ENCODE measurements around the gene ZNF593OS. TPM values are rescaled to one million over a fixed set of nuclear protein-coding genes. Genes with fewer than 3 reads are reported as not detected.

ZNF593OS gene
- total RNA-seq, 4 donors from 2014 or later = not detected

DNA sequence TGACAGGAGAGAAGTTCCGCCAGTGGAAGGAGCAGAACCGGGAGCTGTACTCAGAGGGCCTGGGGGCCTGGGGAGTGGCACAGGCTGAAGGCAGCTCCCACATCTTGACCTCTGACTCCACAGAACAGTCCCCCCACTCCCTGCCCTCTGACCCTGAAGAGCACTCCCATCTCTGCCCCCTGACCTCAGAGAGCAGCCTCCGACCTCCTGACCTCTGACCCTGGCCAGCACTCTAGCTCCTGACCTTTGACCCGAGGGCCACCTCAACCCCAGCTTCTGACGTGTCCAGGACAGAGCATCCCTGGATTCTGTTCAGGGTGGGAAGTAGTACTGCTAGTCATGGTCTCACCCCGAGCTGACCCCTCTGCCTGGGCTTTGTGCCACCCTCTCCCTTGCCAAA lies 17.7 kb upstream of the ZNF593OS start:
- intact Hi-C loops (cut with DNase I; ENCODE audit: low total_unique reads) (no loop called here), in situ Hi-C loops (cut with MboI; ENCODE audit: low pct_ligation_motif_present in 1 of 4, low pct_unique_long_range_greater_than_20kb in 1 of 4, low sequenced_read_pairs in 3 of 4) (no loop called here)
- Histone ChIP-seq H3K4me1 (no peaks in the 10 kb centered on the region), H3K36me3 (peaks cover 0 to 3% (median 0%) of the 10 kb centered on the region in 4 donors), H3K27me3 (no peaks in the 10 kb centered on the region), H3K9me3 (no peaks in the 10 kb centered on the region), H3K27ac (no peak overlapping the region), H3K4me3 (no peak overlapping the region)
- TF ChIP-seq POLR2AphosphoS5 (IDR thresholded peaks at IDR 0.05) (no peak), EP300 (IDR thresholded peaks at IDR 0.05; ENCODE audit: low read depth) (no peak), POLR2A (IDR thresholded peaks at IDR 0.05) (no peak)
- TF ChIP-seq, protein P1, sequence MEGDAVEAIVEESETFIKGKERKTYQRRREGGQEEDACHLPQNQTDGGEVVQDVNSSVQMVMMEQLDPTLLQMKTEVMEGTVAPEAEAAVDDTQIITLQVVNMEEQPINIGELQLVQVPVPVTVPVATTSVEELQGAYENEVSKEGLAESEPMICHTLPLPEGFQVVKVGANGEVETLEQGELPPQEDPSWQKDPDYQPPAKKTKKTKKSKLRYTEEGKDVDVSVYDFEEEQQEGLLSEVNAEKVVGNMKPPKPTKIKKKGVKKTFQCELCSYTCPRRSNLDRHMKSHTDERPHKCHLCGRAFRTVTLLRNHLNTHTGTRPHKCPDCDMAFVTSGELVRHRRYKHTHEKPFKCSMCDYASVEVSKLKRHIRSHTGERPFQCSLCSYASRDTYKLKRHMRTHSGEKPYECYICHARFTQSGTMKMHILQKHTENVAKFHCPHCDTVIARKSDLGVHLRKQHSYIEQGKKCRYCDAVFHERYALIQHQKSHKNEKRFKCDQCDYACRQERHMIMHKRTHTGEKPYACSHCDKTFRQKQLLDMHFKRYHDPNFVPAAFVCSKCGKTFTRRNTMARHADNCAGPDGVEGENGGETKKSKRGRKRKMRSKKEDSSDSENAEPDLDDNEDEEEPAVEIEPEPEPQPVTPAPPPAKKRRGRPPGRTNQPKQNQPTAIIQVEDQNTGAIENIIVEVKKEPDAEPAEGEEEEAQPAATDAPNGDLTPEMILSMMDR (IDR thresholded peaks at IDR 0.05) = no peak
- DNase-seq = no peak
- 74 to 100% methylated on average over 1 to 6 of the region's 6 CpGs for WGBS, 2 donors (ENCODE audit: low coverage in 1 of 2)

DNA sequence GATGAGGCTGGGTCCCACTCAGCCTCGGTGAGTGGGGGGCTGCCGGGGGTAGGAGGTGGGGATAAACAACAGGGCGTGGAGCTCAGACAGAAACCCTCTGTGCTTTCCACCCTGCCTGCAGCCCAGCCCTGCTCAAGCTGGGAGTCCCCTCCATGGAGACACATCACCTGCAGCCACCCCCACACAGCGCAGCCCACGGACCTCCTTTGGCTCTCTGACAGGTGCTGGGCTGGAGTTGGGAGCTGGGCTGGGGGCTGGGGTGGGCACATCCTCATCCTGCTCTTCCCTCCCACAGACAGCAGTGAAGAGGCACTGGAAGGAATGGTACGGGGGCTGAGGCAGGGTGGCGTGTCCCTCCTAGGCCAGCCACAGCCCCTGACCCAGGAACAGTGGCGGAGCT lies 16.8 kb upstream of the ZNF593OS start:
- no peaks in the 10 kb centered on the region for H3K4me1 ChIP-seq
- no peak for DNase-seq
- 93% methylated on average over 8 of the region's 8 CpGs; no CpG with 5 or more reads in 1 of the 2 donors for WGBS, 2 donors (ENCODE audit: low coverage in 1 of 2)
- no peaks in the 10 kb centered on the region for H3K27me3 ChIP-seq
- TF ChIP-seq, protein P1 (IDR thresholded peaks at IDR 0.05) = no peak
- TF ChIP-seq POLR2A (IDR thresholded peaks at IDR 0.05) = no peak
- TF ChIP-seq EP300 (IDR thresholded peaks at IDR 0.05; ENCODE audit: low read depth) = no peak
- TF ChIP-seq POLR2AphosphoS5 (IDR thresholded peaks at IDR 0.05) = no peak
- in situ Hi-C loops (cut with MboI; ENCODE audit: low pct_ligation_motif_present in 1 of 4, low pct_unique_long_range_greater_than_20kb in 1 of 4, low sequenced_read_pairs in 3 of 4) (no loop called here), intact Hi-C loops (cut with DNase I; ENCODE audit: low total_unique reads) (no loop called here)
- peaks cover 0 to 4% (median 0%) of the 10 kb centered on the region in 4 donors for H3K36me3 ChIP-seq
- no peaks in the 10 kb centered on the region for H3K9me3 ChIP-seq
- no peak overlapping the region for H3K27ac ChIP-seq
- H3K4me3 ChIP-seq = no peak overlapping the region

DNA sequence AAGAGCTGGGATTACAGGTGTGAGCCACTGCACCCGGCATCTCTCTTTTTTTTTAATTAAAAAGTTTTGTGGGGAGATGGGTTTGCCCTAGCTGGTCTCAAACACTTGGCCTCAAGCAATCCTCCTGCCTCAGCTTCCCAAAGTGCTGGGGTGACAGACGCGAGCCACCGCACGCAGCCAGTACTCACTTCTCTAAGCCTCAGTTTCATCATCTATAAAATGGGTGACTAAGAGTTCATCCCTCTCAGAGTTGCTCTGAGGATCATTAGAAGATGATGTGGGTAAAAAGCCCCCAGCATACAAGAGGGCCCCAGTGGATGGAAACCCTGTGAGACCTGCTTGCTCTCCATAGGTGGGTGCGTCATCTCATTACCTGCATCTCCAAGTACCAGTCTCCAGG lies 16.2 kb upstream of the ZNF593OS start:
- in situ Hi-C loops (cut with MboI; ENCODE audit: low pct_ligation_motif_present in 1 of 4, low pct_unique_long_range_greater_than_20kb in 1 of 4, low sequenced_read_pairs in 3 of 4) (no loop called here), intact Hi-C loops (cut with DNase I; ENCODE audit: low total_unique reads) (no loop called here)
- Histone ChIP-seq H3K4me3 (no peak overlapping the region), H3K27ac (no peak overlapping the region), H3K27me3 (no peaks in the 10 kb centered on the region), H3K9me3 (no peaks in the 10 kb centered on the region), H3K4me1 (no peaks in the 10 kb centered on the region), H3K36me3 (peaks cover 0 to 4% (median 0%) of the 10 kb centered on the region in 4 donors)
- DNase-seq = no peak
- no peak for TF ChIP-seq EP300 (IDR thresholded peaks at IDR 0.05; ENCODE audit: low read depth)
- TF ChIP-seq POLR2A (IDR thresholded peaks at IDR 0.05) = no peak
- TF ChIP-seq, protein P1 (IDR thresholded peaks at IDR 0.05) = no peak
- TF ChIP-seq POLR2AphosphoS5 (IDR thresholded peaks at IDR 0.05) = no peak
- WGBS, 2 donors (ENCODE audit: low coverage in 1 of 2) = 96% methylated on average over 6 of the region's 6 CpGs; no CpG with 5 or more reads in 1 of the 2 donors

DNA sequence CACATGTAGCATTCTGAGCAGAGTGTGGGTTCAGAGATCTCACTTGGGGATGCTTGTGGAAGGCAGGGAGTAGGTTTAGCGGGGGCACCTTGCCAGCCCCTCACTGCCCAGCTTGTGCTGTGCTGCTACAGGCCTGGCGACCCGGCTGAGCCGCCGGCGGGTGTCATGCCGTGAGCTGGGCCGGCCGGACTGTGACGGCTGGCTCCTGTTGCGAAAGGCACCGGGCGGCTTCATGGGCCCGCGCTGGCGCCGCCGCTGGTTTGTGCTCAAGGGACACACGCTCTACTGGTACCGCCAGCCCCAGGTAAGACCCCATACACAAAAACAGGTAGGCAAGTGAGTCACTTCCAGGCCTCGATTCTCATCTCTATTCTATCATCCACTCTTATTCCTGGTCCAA lies 13.3 kb upstream of the ZNF593OS start:
- TF ChIP-seq POLR2AphosphoS5 (IDR thresholded peaks at IDR 0.05) (no peak), POLR2A (IDR thresholded peaks at IDR 0.05) (no peak), EP300 (IDR thresholded peaks at IDR 0.05; ENCODE audit: low read depth) (no peak)
- TF ChIP-seq, protein P1 (IDR thresholded peaks at IDR 0.05) = no peak
- intact Hi-C loops (cut with DNase I; ENCODE audit: low total_unique reads) = no loop called here
- Histone ChIP-seq H3K27me3 (no peaks in the 10 kb centered on the region), H3K4me1 (no peaks in the 10 kb centered on the region), H3K9me3 (no peaks in the 10 kb centered on the region), H3K36me3 (peaks cover 0 to 4% (median 0%) of the 10 kb centered on the region in 4 donors), H3K27ac (no peak overlapping the region), H3K4me3 (no peak overlapping the region)
- DNase-seq = no peak
- 96 to 100% methylated on average over 1 to 21 of the region's 21 CpGs for WGBS, 2 donors (ENCODE audit: low coverage in 1 of 2)
- in situ Hi-C loops (cut with MboI; ENCODE audit: low pct_ligation_motif_present in 1 of 4, low pct_unique_long_range_greater_than_20kb in 1 of 4, low sequenced_read_pairs in 3 of 4) = no loop called here

All from transverse colon (tissue), 4 donors.